Camera-type eye (tissue), 1 donor: ENCODE measurements around the gene STARD4. TPM values are rescaled to one million over a fixed set of nuclear protein-coding genes. Genes with fewer than 3 reads are reported as not detected.

ENCODE experiments used
- total RNA-seq: library from RNA; depleted of rRNA; stranded (reverse); fragments of >200 nt; gene quantifications from one replicate; pipeline ENCODE4 v1.2.3, GENCODE V29; 2014

STARD4 gene, protein sequence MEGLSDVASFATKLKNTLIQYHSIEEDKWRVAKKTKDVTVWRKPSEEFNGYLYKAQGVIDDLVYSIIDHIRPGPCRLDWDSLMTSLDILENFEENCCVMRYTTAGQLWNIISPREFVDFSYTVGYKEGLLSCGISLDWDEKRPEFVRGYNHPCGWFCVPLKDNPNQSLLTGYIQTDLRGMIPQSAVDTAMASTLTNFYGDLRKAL
- total RNA-seq: 36.1 TPM

GRCh38 chr5:111512375-111513130 is at the start of gene STARD4:
TSS of gene STARD4 (minus strand) at chr5:111512535. CDS start at chr5:111507433, 5,102 bp downstream.

Other genes starting within 250 kb of the STARD4 start
- 651 TPM for gene NREP, start 244.7 kb upstream of the STARD4 start, total RNA-seq